COR-L47 (cell line): Measurements from ENCODE around the gene PEX6.

Experiments
- DNase-seq: peaks from one replicate; lab custom pipeline; 2025; lab: John Stamatoyannopoulos, UW

PEX6 gene

GRCh38 chr6:42933205-42933604 is 45.8 kb downstream of the PEX6 start:
- DNase-seq, result no peak

GRCh38 chr6:42932412-42932811 is 46.6 kb downstream of the PEX6 start:
- no peak for DNase-seq

- no peak for DNase-seq
Observed at GRCh38 chr6:42929821-42930360, 49.1 kb downstream of the PEX6 start.

GRCh38 chr6:42928986-42929820 is 49.8 kb downstream of the PEX6 start, which contains the start of gene CNPY3:
CNPY3 (plus strand) TSS chr6:42929480; CDS start chr6:42929571, 91 bp downstream.
- DNase-seq, result peak; percentile 96

- no peak for DNase-seq
Observed at GRCh38 chr6:42925248-42925857, 53.6 kb downstream of the PEX6 start.

- no peak for DNase-seq
Observed at GRCh38 chr6:42923666-42924065, 55.3 kb downstream of the PEX6 start.

GRCh38 chr6:42921801-42922200 is 57.2 kb downstream of the PEX6 start:
- no peak for DNase-seq

GRCh38 chr6:42916288-42916687 is 62.7 kb downstream of the PEX6 start:
- DNase-seq, result no peak

- DNase-seq, result no peak
Observed at GRCh38 chr6:42915732-42916131, 63.2 kb downstream of the PEX6 start, which contains the start of gene PTCRA. PTCRA (plus strand) TSS chr6:42916053; CDS start chr6:42916070, 17 bp downstream.

GRCh38 chr6:42914546-42914945 is 64.4 kb downstream of the PEX6 start:
- DNase-seq, result no peak
